H1 (cell line): Measurements from ENCODE around the gene ZBTB48. TPM values are rescaled to one million over a fixed set of nuclear protein-coding genes. Genes with fewer than 3 reads are reported as not detected.

Experiments
- CTCF ChIA-PET: fragments of 300-600 bp; sonication (Branson Sonifier 250); formaldehyde crosslinking; loops from one replicate; lab custom pipeline; 2021; ENCODE audit not compliant: partially characterized antibody; lab: Charles Lee
- POLR2A ChIA-PET: fragments of 300-600 bp; sonication (Branson Sonifier 250); formaldehyde crosslinking; loops from one replicate; lab custom pipeline; 2021; ENCODE audit warnings: inconsistent platforms; ENCODE audit not compliant: partially characterized antibody; lab: Charles Lee
- DNase-seq, 2 experiments: peaks; one replicate each; pipeline versions ENCODE4 v3.0.0 to v3.0.0-alpha.2; 2010 to 2022; ENCODE audit warnings: low spot score in 2 of 2, low read depth in 1 of 2, mixed read lengths in 1 of 2
- FAIRE-seq: peaks from 2 replicates; lab custom pipeline; 2011; peaks lifted over from hg19 to GRCh38; lab: Jason Lieb, UNC
- H2AFZ ChIP-seq: 2 replicates; pipeline ENCODE4 v1.8.1; 2012; ENCODE audit warnings: low read length, inconsistent platforms
- H2AK5ac ChIP-seq: 2 replicates; pipeline ENCODE4 v1.6.1; 2013; ENCODE audit warnings: low read depth, low read length
- H2BK120ac ChIP-seq: replicated peaks from 2 replicates; pipeline ENCODE3; 2013; ENCODE audit warnings: low read depth, low read length, inconsistent platforms
- H2BK12ac ChIP-seq: 2 replicates; pipeline ENCODE4 v1.6.1; 2013; ENCODE audit warnings: low read depth, low read length
- H2BK15ac ChIP-seq: 2 replicates; pipeline ENCODE4 v1.6.1; 2013; ENCODE audit warnings: low read length
- H2BK20ac ChIP-seq: 2 replicates; pipeline ENCODE4 v1.6.1; 2013; ENCODE audit warnings: low read length
- H2BK5ac ChIP-seq: 2 replicates; pipeline ENCODE4 v1.6.1; 2013; ENCODE audit warnings: low read depth, low read length
- H3K14ac ChIP-seq: 2 replicates; pipeline ENCODE4 v1.6.1; 2013; ENCODE audit warnings: inconsistent platforms; ENCODE audit not compliant: insufficient read length
- H3K18ac ChIP-seq: 2 replicates; pipeline ENCODE4 v1.6.1; 2013; ENCODE audit warnings: low read length; ENCODE audit errors: extremely low read depth
- H3K23ac ChIP-seq: 2 replicates; pipeline ENCODE4 v1.6.1; 2013; ENCODE audit warnings: inconsistent platforms; ENCODE audit not compliant: insufficient read length
- H3K23me2 ChIP-seq: 2 replicates; pipeline ENCODE4 v1.6.1; 2013; ENCODE audit warnings: low read depth, low read length
- H3K27ac ChIP-seq: 2 replicates; pipeline ENCODE4 v1.6.1; 2011; ENCODE audit warnings: low read depth, low read length, inconsistent platforms
- H3K27me3 ChIP-seq, 4 experiments: replicated peaks in 1 of 4; 1 replicate in 1 of 4; 2 replicates in 3 of 4; pipeline versions ENCODE4 v1.6.1 to v1.8.1; 2011 to 2013; ENCODE audit warnings: low read length in 3 of 4, mild to moderate bottlenecking in 3 of 4, inconsistent platforms in 2 of 4, mixed read lengths in 2 of 4, moderate library complexity in 1 of 4; ENCODE audit not compliant: control insufficient read depth in 3 of 4, insufficient read depth in 3 of 4; ENCODE audit errors: extremely low read depth in 1 of 4
- H3K36me3 ChIP-seq, 4 experiments: 2 replicates each; pipeline versions ENCODE4 v1.6.1 to v1.8.1; 2011 to 2013; ENCODE audit warnings: mild to moderate bottlenecking in 4 of 4, low read length in 3 of 4, moderate library complexity in 2 of 4, control low read depth in 1 of 4, inconsistent platforms in 1 of 4; ENCODE audit not compliant: insufficient read depth in 4 of 4, control insufficient read depth in 2 of 4
- H3K4ac ChIP-seq: replicated peaks from 2 replicates; pipeline ENCODE3; 2013; ENCODE audit warnings: low read length, low read depth, mixed read lengths, inconsistent platforms; ENCODE audit not compliant: insufficient read length
- H3K4me1 ChIP-seq, 4 experiments: replicated peaks in 1 of 4; 1 replicate in 1 of 4; 2 replicates in 3 of 4; pipeline versions ENCODE4 v1.6.1 to v1.8.1; 2011 to 2013; ENCODE audit warnings: low read length in 3 of 4, inconsistent platforms in 2 of 4, mixed read lengths in 1 of 4; ENCODE audit not compliant: insufficient read depth in 4 of 4, control insufficient read depth in 3 of 4
- H3K4me2 ChIP-seq, 2 experiments: 2 replicates each; pipeline versions ENCODE4 v1.6.1 to v1.8.1; 2011 to 2013; ENCODE audit warnings: low read depth in 2 of 2, low read length in 2 of 2, control low read depth in 1 of 2, inconsistent platforms in 1 of 2, mild to moderate bottlenecking in 1 of 2; ENCODE audit not compliant: insufficient read depth in 1 of 2
- H3K4me3 ChIP-seq, 4 experiments: fragments of 200-600, 300-600 bp in 1 of 4; sonication (generic), shearing (Covaris generic), sonication (Bioruptor Twin) in 1 of 4; 2 replicates each; pipeline versions ENCODE4 v1.5.1 to v1.8.1; 2011 to 2016; ENCODE audit warnings: low read length in 4 of 4, low read depth in 3 of 4, control low read depth in 2 of 4, inconsistent platforms in 2 of 4, mild to moderate bottlenecking in 2 of 4, mixed read lengths in 1 of 4, moderate library complexity in 1 of 4; ENCODE audit not compliant: insufficient read depth in 2 of 4; ENCODE audit errors: extremely low read depth in 1 of 4
- H3K56ac ChIP-seq: replicated peaks from 2 replicates; pipeline ENCODE3; 2013; ENCODE audit warnings: low read depth, mild to moderate bottlenecking, mixed read lengths, low read length, inconsistent platforms; ENCODE audit not compliant: insufficient read length
- H3K79me1 ChIP-seq: 2 replicates; pipeline ENCODE4 v1.6.1; 2013; ENCODE audit warnings: low read depth, low read length, control low read depth
- H3K79me2 ChIP-seq, 2 experiments: 2 replicates each; pipeline versions ENCODE4 v1.6.1 to v1.8.1; 2012 to 2013; ENCODE audit warnings: low read length in 2 of 2, mild to moderate bottlenecking in 2 of 2, inconsistent platforms in 1 of 2; ENCODE audit not compliant: insufficient read depth in 2 of 2, control insufficient read depth in 1 of 2
- H3K9ac ChIP-seq, 4 experiments: replicated peaks in 1 of 4; 1 replicate in 1 of 4; 2 replicates in 3 of 4; pipeline versions ENCODE4 v1.6.1 to v1.8.1; 2011 to 2013; ENCODE audit warnings: low read depth in 3 of 4, low read length in 3 of 4, control low read depth in 2 of 4, mild to moderate bottlenecking in 2 of 4, moderate library complexity in 2 of 4, inconsistent platforms in 1 of 4; ENCODE audit errors: extremely low read depth in 1 of 4
- H3K9me3 ChIP-seq, 2 experiments: 2 replicates each; pipeline versions ENCODE4 v1.6.1 to v1.8.1; 2012 to 2013; ENCODE audit warnings: mild to moderate bottlenecking in 2 of 2, moderate library complexity in 2 of 2, control low read depth in 1 of 2, inconsistent platforms in 1 of 2, low read depth in 1 of 2, low read length in 1 of 2, mixed read lengths in 1 of 2; ENCODE audit not compliant: insufficient read depth in 2 of 2
- H4K20me1 ChIP-seq, 2 experiments: replicated peaks in 1 of 2; 2 replicates each; pipeline versions ENCODE3 to v1.8.1; 2011 to 2013; ENCODE audit warnings: inconsistent platforms in 2 of 2, low read length in 2 of 2, mild to moderate bottlenecking in 1 of 2; ENCODE audit not compliant: insufficient read depth in 2 of 2, control insufficient read depth in 1 of 2
- H4K5ac ChIP-seq: 2 replicates; pipeline ENCODE4 v1.6.1; 2013; ENCODE audit warnings: low read length, low read depth, mixed read lengths, inconsistent platforms; ENCODE audit not compliant: insufficient read length
- H4K8ac ChIP-seq: 2 replicates; pipeline ENCODE4 v1.8.0; 2013; ENCODE audit warnings: mild to moderate bottlenecking, moderate library complexity, low read length, inconsistent platforms; ENCODE audit not compliant: insufficient read depth; ENCODE audit errors: extremely low read depth
- H4K91ac ChIP-seq: replicated peaks from 2 replicates; pipeline ENCODE3; 2013; ENCODE audit warnings: low read length, mixed read lengths, inconsistent platforms; ENCODE audit not compliant: insufficient read length
- BACH1 ChIP-seq: IDR thresholded peaks from 2 replicates; pipeline ENCODE4 v1.6.1; 2012; ENCODE audit warnings: low read length, improper control_type of control experiment
- GABPA ChIP-seq: IDR thresholded peaks from 2 replicates; pipeline ENCODE4 v1.6.1; 2011; ENCODE audit warnings: mild to moderate bottlenecking, low read length, moderate library complexity, borderline replicate concordance; ENCODE audit not compliant: insufficient read depth
- GTF2F1 ChIP-seq: IDR thresholded peaks from 2 replicates; pipeline ENCODE4 v1.6.1; 2012; ENCODE audit warnings: low read depth, low read length, improper control_type of control experiment, borderline replicate concordance
- HDAC2 ChIP-seq, 2 experiments: fragments of 300-600 bp in 1 of 2; sonication (generic) in 1 of 2; IDR thresholded peaks; 2 replicates each; pipeline ENCODE4 v1.6.1; 2011 to 2012; ENCODE audit warnings: low read depth in 2 of 2, low read length in 2 of 2, mild to moderate bottlenecking in 2 of 2, moderate library complexity in 2 of 2, borderline replicate concordance in 1 of 2, inconsistent platforms in 1 of 2
- JUN ChIP-seq: IDR thresholded peaks from 2 replicates; pipeline ENCODE4 v1.6.1; 2011; ENCODE audit warnings: low read depth, mild to moderate bottlenecking, improper control_type of control experiment, low read length
- MAFK ChIP-seq: IDR thresholded peaks from 2 replicates; pipeline ENCODE4 v1.6.1; 2012; ENCODE audit warnings: low read depth, mild to moderate bottlenecking, improper control_type of control experiment, low read length
- SAP30 ChIP-seq: fragments of 300-600 bp; sonication (generic); IDR thresholded peaks from 2 replicates; pipeline ENCODE4 v1.7.1; 2012; ENCODE audit warnings: low read length, moderate library complexity, mild to moderate bottlenecking, inconsistent platforms; ENCODE audit not compliant: insufficient read depth, insufficient replicate concordance
- WGBS, 2 experiments: shearing (Covaris generic) in 1 of 2; methylation state at CpG; one replicate each; pipeline versions ENCODE4 v1.1.6 to v1.1.7; 2013 to 2015; ENCODE audit warnings: low lambda C conversion rate in 2 of 2, mixed read lengths in 2 of 2, inconsistent platforms in 1 of 2, low coverage in 1 of 2, missing lambda C conversion rate in 1 of 2; ENCODE audit not compliant: insufficient replicate concordance in 2 of 2, insufficient coverage in 1 of 2, insufficient read length in 1 of 2; ENCODE audit errors: extremely low coverage in 1 of 2, missing lambda C conversion rate in 1 of 2; 5-methylcytosine and 5-hydroxymethylcytosine counted together
- polyA plus RNA-seq, 7 experiments: library from polyadenylated mRNA; depleted of rRNA in 3 of 7; stranded (reverse) in 5 of 7; unstranded in 2 of 7; fragments of >200 nt in 5 of 7; fragments of 200-250 nt in 2 of 7; gene quantifications; 1 replicate in 5 of 7; 2 replicates in 1 of 7; 4 replicates in 1 of 7; pipeline versions ENCODE4 v1.2.1 to v1.2.3, GENCODE V29; 2011 to 2013; ENCODE audit warnings: missing spikeins in 2 of 7, mixed read lengths in 2 of 7
- total RNA-seq: library from RNA; stranded (reverse); fragmentation: NEBNext Ultra II Directional; extraction: Animal tissue kit (Norgen Biotek cat#: 25700); gene quantifications from 2 replicates; pipeline ENCODE4 v1.2.1, GENCODE V29; 2021
- TF ChIP-seq, protein P1 (sequence below), 3 experiments: IDR thresholded peaks; 1 replicate in 2 of 3; 2 replicates in 1 of 3; pipeline versions ENCODE4 v1.5.1 to v1.6.1; 2011; ENCODE audit warnings: low read length in 3 of 3, mild to moderate bottlenecking in 3 of 3, inconsistent platforms in 2 of 3, low read depth in 1 of 3, moderate library complexity in 1 of 3; ENCODE audit not compliant: insufficient read depth in 1 of 3; ENCODE audit errors: control extremely low read depth in 1 of 3
- TF ChIP-seq, protein P2 (sequence below): IDR thresholded peaks from 2 replicates; pipeline ENCODE4 v1.6.1; 2011; ENCODE audit warnings: low read length, improper control_type of control experiment

The ZBTB48 gene
- total and polyA plus RNA-seq, 2 of the 8 experiments (the other 6 are each of a cell fraction or from before 2014, with no cell fraction given), result 28.2 to 28.8 TPM

DNA sequence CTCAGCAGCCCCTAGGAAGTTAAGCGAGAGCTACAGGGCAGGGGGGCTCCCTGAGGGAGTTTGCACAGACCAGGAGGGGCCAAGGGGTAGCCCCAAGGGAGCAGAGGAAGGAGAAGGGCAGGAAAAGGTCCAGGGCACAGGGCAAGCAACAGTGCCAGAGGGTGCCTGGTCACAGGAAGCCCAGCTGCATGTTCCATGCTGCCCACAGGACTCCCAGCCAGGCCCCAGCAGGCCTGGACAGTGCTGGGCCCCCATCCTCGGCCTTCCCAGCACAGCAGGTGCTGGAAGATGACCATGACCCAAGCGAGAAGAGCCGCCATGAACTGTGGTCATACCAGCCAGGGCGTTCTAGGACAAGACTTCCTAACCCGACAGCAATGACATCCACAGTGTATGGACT, 11.8 kb downstream of the ZBTB48 start:
- Histone ChIP-seq H3K79me2 (peaks cover 0 to 4% of the 10 kb centered on the region in 2 experiments; a peak in 1 of 4 replicates), H3K4me1 (no peaks in the 10 kb centered on the region), H2BK120ac (no peak overlapping the region), H3K56ac (no peak overlapping the region), H2BK15ac (no peak overlapping the region), H4K20me1 (peaks cover 2 to 37% of the 10 kb centered on the region in 2 experiments), H3K79me1 (no peaks in the 10 kb centered on the region; the same call in 1 of the 2 replicates), H2BK12ac (no peak overlapping the region), H2AFZ (no peak overlapping the region), H2AK5ac (no peak overlapping the region), H3K4me3 (no peak overlapping the region), H3K23ac (no peak overlapping the region), H3K27ac (no peak overlapping the region), H4K8ac (no peak overlapping the region; the same call in 1 of the 2 replicates), H3K23me2 (no peaks in the 10 kb centered on the region), H2BK20ac (no peak overlapping the region), H3K4ac (no peak overlapping the region), H3K9ac (no peak overlapping the region), H3K36me3 (peaks cover 2 to 54% (median 23%) of the 10 kb centered on the region in 4 experiments; a peak in 6 of 8 replicates), H3K18ac (no peak overlapping the region), H4K5ac (no peak overlapping the region), H3K14ac (no peak overlapping the region), H3K4me2 (no peak overlapping the region), H4K91ac (no peak overlapping the region), H3K27me3 (no peaks in the 10 kb centered on the region), H2BK5ac (no peak overlapping the region), H3K9me3 (no peaks in the 10 kb centered on the region)
- POLR2A ChIA-PET, result interaction anchor here (0.6 to 17.4 kb wide), 4 partner anchors 9 to 24 kb away, joined by 4 to 196 read pairs (median 6); partner anchors contain the start of gene KLHL21
- DNase-seq (no peak), FAIRE-seq (no peak)
- CTCF ChIA-PET, result interaction anchor here (0.8 to 1.4 kb wide), 5 partner anchors 9 to 68 kb away, joined by 3 read pairs; partner anchors contain the start of gene TAS1R1
- WGBS, 2 experiments, result 77% methylated on average over 4 of the region's 6 CpGs; no CpG with 5 or more reads in 1 of the 2 experiments
- TF ChIP-seq SAP30, result no peak
- TF ChIP-seq, protein P1, sequence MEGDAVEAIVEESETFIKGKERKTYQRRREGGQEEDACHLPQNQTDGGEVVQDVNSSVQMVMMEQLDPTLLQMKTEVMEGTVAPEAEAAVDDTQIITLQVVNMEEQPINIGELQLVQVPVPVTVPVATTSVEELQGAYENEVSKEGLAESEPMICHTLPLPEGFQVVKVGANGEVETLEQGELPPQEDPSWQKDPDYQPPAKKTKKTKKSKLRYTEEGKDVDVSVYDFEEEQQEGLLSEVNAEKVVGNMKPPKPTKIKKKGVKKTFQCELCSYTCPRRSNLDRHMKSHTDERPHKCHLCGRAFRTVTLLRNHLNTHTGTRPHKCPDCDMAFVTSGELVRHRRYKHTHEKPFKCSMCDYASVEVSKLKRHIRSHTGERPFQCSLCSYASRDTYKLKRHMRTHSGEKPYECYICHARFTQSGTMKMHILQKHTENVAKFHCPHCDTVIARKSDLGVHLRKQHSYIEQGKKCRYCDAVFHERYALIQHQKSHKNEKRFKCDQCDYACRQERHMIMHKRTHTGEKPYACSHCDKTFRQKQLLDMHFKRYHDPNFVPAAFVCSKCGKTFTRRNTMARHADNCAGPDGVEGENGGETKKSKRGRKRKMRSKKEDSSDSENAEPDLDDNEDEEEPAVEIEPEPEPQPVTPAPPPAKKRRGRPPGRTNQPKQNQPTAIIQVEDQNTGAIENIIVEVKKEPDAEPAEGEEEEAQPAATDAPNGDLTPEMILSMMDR (IDR thresholded peaks at IDR 0.05; ENCODE audit: control extremely low read depth in 1 of 3, insufficient read depth in 1 of 3, low read depth in 1 of 3, low read length in 3 of 3), result no peak
- no peak for TF ChIP-seq MAFK
- no peak for TF ChIP-seq GABPA
- no peak for TF ChIP-seq GTF2F1
- no peak for TF ChIP-seq HDAC2 (IDR thresholded peaks at IDR 0.05; ENCODE audit: borderline replicate concordance in 1 of 2, low read depth in 2 of 2, low read length in 2 of 2)
- TF ChIP-seq BACH1, result no peak
- TF ChIP-seq JUN, result no peak
- TF ChIP-seq, protein P2, sequence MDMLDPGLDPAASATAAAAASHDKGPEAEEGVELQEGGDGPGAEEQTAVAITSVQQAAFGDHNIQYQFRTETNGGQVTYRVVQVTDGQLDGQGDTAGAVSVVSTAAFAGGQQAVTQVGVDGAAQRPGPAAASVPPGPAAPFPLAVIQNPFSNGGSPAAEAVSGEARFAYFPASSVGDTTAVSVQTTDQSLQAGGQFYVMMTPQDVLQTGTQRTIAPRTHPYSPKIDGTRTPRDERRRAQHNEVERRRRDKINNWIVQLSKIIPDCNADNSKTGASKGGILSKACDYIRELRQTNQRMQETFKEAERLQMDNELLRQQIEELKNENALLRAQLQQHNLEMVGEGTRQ, result no peak
